Natural killer cell (primary cell): ENCODE data around the gene CNR1. TPM values are rescaled to one million over a fixed set of nuclear protein-coding genes. Genes with fewer than 3 reads are reported as not detected.

ENCODE experiments used
- ATAC-seq, 3 donors: fragments of 150-1000 bp in 2 of 3; fragments of 200-7000 bp in 1 of 3; cut with Tn5 transposase; 1 replicate in 1 of 3; 2 replicates in 2 of 3; pipeline ENCODE4 v1.10.0; 2021; ENCODE audit warnings: mild to moderate bottlenecking in 2 of 3, moderate library complexity in 2 of 3
- DNase-seq, 2 donors: peaks; one replicate each; pipeline versions ENCODE4 v3.0.0 to v3.0.0-alpha.2; 2013 to 2021; ENCODE audit warnings: mixed read lengths in 1 of 2
- H3K27ac ChIP-seq: one replicate; pipeline ENCODE4 v1.5.1; 2013; ENCODE audit warnings: mild to moderate bottlenecking, low read length
- H3K27me3 ChIP-seq: one replicate; pipeline ENCODE4 v1.6.1; 2013; ENCODE audit warnings: low read length; ENCODE audit not compliant: control insufficient read depth, insufficient read depth
- H3K36me3 ChIP-seq: one replicate; pipeline ENCODE4 v1.6.1; 2013; ENCODE audit warnings: low read length; ENCODE audit not compliant: control insufficient read depth, insufficient read depth
- H3K4me1 ChIP-seq: one replicate; pipeline ENCODE4 v1.6.1; 2013; ENCODE audit warnings: low read length; ENCODE audit not compliant: control insufficient read depth, insufficient read depth
- H3K4me3 ChIP-seq: one replicate; pipeline ENCODE4 v1.5.1; 2013; ENCODE audit warnings: low read length
- H3K9me3 ChIP-seq: one replicate; pipeline ENCODE4 v1.6.1; 2013; ENCODE audit warnings: low read length; ENCODE audit not compliant: control insufficient read depth, insufficient read depth
- H3K27ac Mint-ChIP-seq, 2 donors: one replicate each; pipeline ENCODE4 v1.8.0; 2022; ENCODE audit warnings: mild to moderate bottlenecking in 2 of 2, mixed read lengths in 2 of 2, moderate library complexity in 1 of 2
- H3K27me3 Mint-ChIP-seq, 2 donors: one replicate each; pipeline ENCODE4 v1.8.0; 2022; ENCODE audit warnings: low read depth in 2 of 2, mixed read lengths in 2 of 2
- H3K36me3 Mint-ChIP-seq: one replicate; pipeline ENCODE4 v1.8.0; 2022; ENCODE audit warnings: mixed read lengths
- H3K4me1 Mint-ChIP-seq, 2 donors: one replicate each; pipeline ENCODE4 v1.8.0; 2022; ENCODE audit warnings: mixed read lengths in 2 of 2
- H3K4me3 Mint-ChIP-seq: one replicate; pipeline ENCODE4 v1.8.0; 2022; ENCODE audit warnings: mild to moderate bottlenecking, moderate library complexity, mixed read lengths
- H3K9me3 Mint-ChIP-seq, 2 donors: one replicate each; pipeline ENCODE4 v1.8.0; 2022; ENCODE audit warnings: mixed read lengths in 2 of 2
- CTCF ChIP-seq: fragments of 200-600 bp; IDR thresholded peaks from one replicate; pipeline ENCODE4 v1.8.0; 2022; ENCODE audit warnings: antibody characterized with exemption
- WGBS: methylation state at CpG from one replicate; pipeline ENCODE4 v1.1.7; 2013; ENCODE audit warnings: missing lambda C conversion rate; ENCODE audit not compliant: insufficient coverage; 5-methylcytosine and 5-hydroxymethylcytosine counted together
- intact Hi-C: fragments of 100-400 bp; cut with micrococcal nuclease; formaldehyde crosslinking; loops from one replicate; pipeline ENCODE4 v1.14.2; 2022
- total RNA-seq, 4 donors: library from RNA; stranded (reverse); fragments of 120-200 nt in 1 of 4; gene quantifications; one replicate each; pipeline versions ENCODE4 v1.2.3 to v1.2.4, GENCODE V29; 2013 to 2022

Gene CNR1
- total RNA-seq, 3 donors from 2014 or later (not counting 1 experiment from before 2014, with no cell fraction given), result not detected

GRCh38 chr6:88144637-88145297, 21.4 kb downstream of the CNR1 start:
- Mint-ChIP-seq H3K36me3 (no peaks in the 10 kb centered on the region), H3K27me3 (peaks cover 0 to 6% of the 10 kb centered on the region in 2 donors), H3K4me1 (no peaks in the 10 kb centered on the region), H3K27ac (no peak overlapping the region), H3K4me3 (no peak overlapping the region), H3K9me3 (no peaks in the 10 kb centered on the region)
- 94% methylated on average over 20 of the region's 20 CpGs for WGBS
- no peak overlapping the region for H3K4me3 ChIP-seq
- no peak overlapping the region for H3K27ac ChIP-seq
- no peaks in the 10 kb centered on the region for H3K36me3 ChIP-seq
- no peaks in the 10 kb centered on the region for H3K4me1 ChIP-seq
- no peak for ATAC-seq
- no peak for DNase-seq
- H3K9me3 ChIP-seq, result no peaks in the 10 kb centered on the region
- no peak for TF ChIP-seq CTCF
- intact Hi-C loops, result no loop called here
- H3K27me3 ChIP-seq, result no peaks in the 10 kb centered on the region

GRCh38 chr6:88143421-88144157, 22.6 kb downstream of the CNR1 start:
- Mint-ChIP-seq H3K4me1 (no peaks in the 10 kb centered on the region), H3K9me3 (no peaks in the 10 kb centered on the region), H3K27ac (no peak overlapping the region), H3K27me3 (peaks cover 0 to 3% of the 10 kb centered on the region in 2 donors), H3K36me3 (no peaks in the 10 kb centered on the region), H3K4me3 (no peak overlapping the region)
- 89% methylated on average over 13 of the region's 14 CpGs for WGBS
- no peaks in the 10 kb centered on the region for H3K36me3 ChIP-seq
- no peaks in the 10 kb centered on the region for H3K4me1 ChIP-seq
- TF ChIP-seq CTCF, result no peak
- intact Hi-C loops, result no loop called here
- H3K27ac ChIP-seq, result no peak overlapping the region
- no peak for DNase-seq
- no peak overlapping the region for H3K4me3 ChIP-seq
- no peak for ATAC-seq
- H3K9me3 ChIP-seq, result no peaks in the 10 kb centered on the region
- H3K27me3 ChIP-seq, result no peaks in the 10 kb centered on the region

- WGBS, result 74% methylated on average over 3 of the region's 3 CpGs
- H3K4me3 Mint-ChIP-seq, result no peak overlapping the region
- H3K27me3 ChIP-seq, result no peaks in the 10 kb centered on the region
These were observed 23.9 kb downstream of the CNR1 start for GRCh38 chr6:88142297-88142668.

More at GRCh38 chr6:88142297-88142668, 23.9 kb downstream of the CNR1 start:
- intact Hi-C loops, result no loop called here
- peak overlapping the region; percentile 59 for H3K27ac ChIP-seq
- no peaks in the 10 kb centered on the region for H3K36me3 ChIP-seq
- ATAC-seq, result no peak
- H3K27me3 Mint-ChIP-seq, result peaks cover 0 to 6% of the 10 kb centered on the region in 2 donors
- H3K27ac Mint-ChIP-seq, result no peak overlapping the region
- TF ChIP-seq CTCF, result no peak
- H3K4me3 ChIP-seq, result no peak overlapping the region
- no peaks in the 10 kb centered on the region for H3K9me3 ChIP-seq
- H3K4me1 Mint-ChIP-seq, result no peaks in the 10 kb centered on the region
- no peaks in the 10 kb centered on the region for H3K36me3 Mint-ChIP-seq
- no peaks in the 10 kb centered on the region for H3K4me1 ChIP-seq
- no peak for DNase-seq
- no peaks in the 10 kb centered on the region for H3K9me3 Mint-ChIP-seq
